IMR-90 (cell line): ENCODE data around the gene CDH2. TPM values are rescaled to one million over a fixed set of nuclear protein-coding genes. Genes with fewer than 3 reads are reported as not detected.

Source experiments
- ATAC-seq: fragments of 200-7000 bp; cut with Tn5 transposase; 2 replicates; pipeline ENCODE4 v1.9.1; 2020; ENCODE audit warnings: low read depth, mild to moderate bottlenecking, moderate library complexity
- BruUV-seq: library from RNA; stranded (reverse); fragments of 400-500 nt; replicated peaks from 2 replicates; lab custom pipeline; 2021; lab: Mats Ljungman, UMichigan
- CTCF ChIA-PET: fragments of 300-600 bp; formaldehyde crosslinking; extraction: SDS; loops from one replicate; lab custom pipeline; 2021; ENCODE audit warnings: antibody characterized with exemption; lab: Yijun Ruan, JAX
- POLR2A ChIA-PET: fragments of 300-600 bp; sonication (Branson Sonifier 250); formaldehyde crosslinking; loops from one replicate; lab custom pipeline; 2022; ENCODE audit warnings: antibody characterized with exemption; ENCODE audit not compliant: unreplicated experiment; lab: Charles Lee
- DNase-seq: peaks from one replicate; pipeline ENCODE4 v3.0.0; 2013
- H2AFZ ChIP-seq: replicated peaks from 2 replicates; pipeline ENCODE3; 2013; ENCODE audit warnings: low read length, mild to moderate bottlenecking; ENCODE audit not compliant: poor library complexity
- H2AK5ac ChIP-seq: 2 replicates; pipeline ENCODE4 v1.6.1; 2013; ENCODE audit warnings: low read depth, low read length, inconsistent platforms
- H2AK9ac ChIP-seq: replicated peaks from 2 replicates; pipeline ENCODE3; 2013; ENCODE audit warnings: mild to moderate bottlenecking, low read depth, low read length, moderate library complexity; ENCODE audit not compliant: poor library complexity
- H2BK120ac ChIP-seq: 2 replicates; pipeline ENCODE4 v1.6.1; 2013; ENCODE audit warnings: low read depth, low read length, inconsistent platforms
- H2BK15ac ChIP-seq: 3 replicates; pipeline ENCODE4 v1.6.1; 2013; ENCODE audit warnings: low read depth, low read length, inconsistent platforms
- H2BK20ac ChIP-seq: 2 replicates; pipeline ENCODE4 v1.6.1; 2013; ENCODE audit warnings: low read depth, mild to moderate bottlenecking, inconsistent platforms, low read length, moderate library complexity
- H2BK5ac ChIP-seq: 2 replicates; pipeline ENCODE4 v1.6.1; 2013; ENCODE audit warnings: mild to moderate bottlenecking, low read depth, low read length, inconsistent platforms; ENCODE audit not compliant: poor library complexity, severe bottlenecking
- H3K14ac ChIP-seq: replicated peaks from 2 replicates; pipeline ENCODE4 v1.6.1; 2013; ENCODE audit warnings: low read depth, low read length, inconsistent platforms
- H3K18ac ChIP-seq: 2 replicates; pipeline ENCODE4 v1.6.1; 2013; ENCODE audit warnings: low read depth, low read length, control low read depth
- H3K23ac ChIP-seq: 2 replicates; pipeline ENCODE4 v1.6.1; 2013; ENCODE audit warnings: low read depth, low read length, inconsistent platforms
- H3K27ac ChIP-seq: 2 replicates; pipeline ENCODE4 v1.5.1; 2013; ENCODE audit warnings: mild to moderate bottlenecking, control low read depth, low read length; ENCODE audit not compliant: insufficient read depth
- H3K27me3 ChIP-seq: 2 replicates; pipeline ENCODE4 v1.6.1; 2013; ENCODE audit warnings: low read length; ENCODE audit not compliant: control insufficient read depth, insufficient read depth
- H3K36me3 ChIP-seq: 2 replicates; pipeline ENCODE4 v1.6.1; 2013; ENCODE audit warnings: low read length, mixed read lengths; ENCODE audit not compliant: control insufficient read depth, insufficient read depth
- H3K4ac ChIP-seq: 2 replicates; pipeline ENCODE4 v1.6.1; 2013; ENCODE audit warnings: low read depth, low read length, inconsistent platforms
- H3K4me1 ChIP-seq: 2 replicates; pipeline ENCODE4 v1.6.1; 2013; ENCODE audit warnings: low read length, mixed read lengths; ENCODE audit not compliant: control insufficient read depth, insufficient read depth
- H3K4me2 ChIP-seq: 2 replicates; pipeline ENCODE4 v1.6.1; 2013; ENCODE audit warnings: low read depth, mild to moderate bottlenecking, control low read depth, low read length, moderate library complexity
- H3K4me3 ChIP-seq: 2 replicates; pipeline ENCODE4 v1.5.1; 2013; ENCODE audit warnings: low read depth, mild to moderate bottlenecking, control low read depth, low read length, moderate library complexity; ENCODE audit not compliant: insufficient read depth
- H3K56ac ChIP-seq: 2 replicates; pipeline ENCODE4 v1.6.1; 2013; ENCODE audit warnings: low read length, inconsistent platforms; ENCODE audit not compliant: insufficient read depth; ENCODE audit errors: extremely low read depth
- H3K79me1 ChIP-seq, 2 experiments: 2 replicates each; pipeline ENCODE4 v1.6.1; 2013; ENCODE audit warnings: low read length in 2 of 2, inconsistent platforms in 1 of 2, low read depth in 1 of 2
- H3K9ac ChIP-seq: 2 replicates; pipeline ENCODE4 v1.6.1; 2013; ENCODE audit warnings: low read depth, low read length, control low read depth
- H3K9me1 ChIP-seq: 2 replicates; pipeline ENCODE4 v1.6.1; 2013; ENCODE audit warnings: low read length, inconsistent platforms; ENCODE audit not compliant: insufficient read depth
- H3K9me3 ChIP-seq: 2 replicates; pipeline ENCODE4 v1.6.1; 2013; ENCODE audit warnings: low read length; ENCODE audit not compliant: control insufficient read depth, insufficient read depth
- H4K20me1 ChIP-seq: 2 replicates; pipeline ENCODE4 v1.6.1; 2013; ENCODE audit warnings: low read length, inconsistent platforms; ENCODE audit not compliant: insufficient read depth
- H4K5ac ChIP-seq: 2 replicates; pipeline ENCODE4 v1.6.1; 2013; ENCODE audit warnings: mild to moderate bottlenecking, low read depth, low read length, control low read depth
- H4K8ac ChIP-seq, 2 experiments: 2 replicates each; pipeline ENCODE4 v1.6.1; 2013; ENCODE audit warnings: low read depth in 2 of 2, low read length in 2 of 2, control low read depth in 1 of 2, inconsistent platforms in 1 of 2
- H4K91ac ChIP-seq: 2 replicates; pipeline ENCODE4 v1.6.1; 2013; ENCODE audit warnings: low read depth, low read length, inconsistent platforms; ENCODE audit not compliant: insufficient read depth
- BHLHE40 ChIP-seq: fragments of 150-350 bp; IDR thresholded peaks from 2 replicates; pipeline ENCODE4 v1.6.1; 2016; ENCODE audit warnings: mild to moderate bottlenecking, low read depth, low read length
- CEBPB ChIP-seq: IDR thresholded peaks from 2 replicates; pipeline ENCODE4 v1.6.1; 2012; ENCODE audit warnings: low read depth, low read length, improper control_type of control experiment
- CHD1 ChIP-seq: IDR thresholded peaks from 2 replicates; pipeline ENCODE4 v1.6.1; 2012; ENCODE audit warnings: low read depth, low read length, improper control_type of control experiment
- CTCF ChIP-seq: conservative IDR thresholded peaks from 2 replicates; pipeline ENCODE4 v1.5.1; 2012; ENCODE audit warnings: mild to moderate bottlenecking, low read depth, low read length, improper control_type of control experiment
- MAZ ChIP-seq: IDR thresholded peaks from 2 replicates; pipeline ENCODE4 v1.6.1; 2012; ENCODE audit warnings: low read depth, mild to moderate bottlenecking, low read length, improper control_type of control experiment, moderate library complexity, borderline replicate concordance
- MXI1 ChIP-seq: IDR thresholded peaks from 2 replicates; pipeline ENCODE4 v1.6.1; 2012; ENCODE audit warnings: low read depth, mild to moderate bottlenecking, low read length, moderate library complexity, borderline replicate concordance
- RAD21 ChIP-seq: IDR thresholded peaks from 2 replicates; pipeline ENCODE4 v1.6.1; 2012; ENCODE audit warnings: low read length, improper control_type of control experiment
- USF2 ChIP-seq: fragments of 150-350 bp; IDR thresholded peaks from 2 replicates; pipeline ENCODE4 v1.6.1; 2017; ENCODE audit warnings: mild to moderate bottlenecking, antibody characterized with exemption, low read length, low read depth
- WGBS, 2 experiments: methylation state at CpG; one replicate each; pipeline versions ENCODE4 v1.1.5 to v1.1.7; 2013; ENCODE audit warnings: missing lambda C conversion rate in 2 of 2; ENCODE audit not compliant: insufficient read length in 1 of 2; ENCODE audit errors: extremely low coverage in 2 of 2; 5-methylcytosine and 5-hydroxymethylcytosine counted together
- dilution Hi-C: fragments of 300-500 bp; cut with HindIII; formaldehyde crosslinking; loops from one replicate; pipeline ENCODE4 v1.14.3; 2018; ENCODE audit warnings: low sequenced_read_pairs; ENCODE audit not compliant: unreplicated experiment
- in situ Hi-C: fragments of 300-500 bp; cut with MboI; formaldehyde crosslinking; loops from 3 replicates; pipeline ENCODE4 v1.14.3; 2019; ENCODE audit warnings: low sequenced_read_pairs, inconsistent platforms, mixed read lengths
- intact Hi-C: fragments of 100-400 bp; cut with micrococcal nuclease; formaldehyde crosslinking; loops from 2 replicates; pipeline ENCODE4 v1.10.0; 2022
- polyA plus RNA-seq, 3 experiments: library from polyadenylated mRNA; depleted of rRNA; stranded (reverse); fragments of >200 nt; gene quantifications; 2 replicates each; pipeline ENCODE4 v1.2.3, GENCODE V29; 2012; ENCODE audit warnings: low replicate concordance in 1 of 3
- total RNA-seq: library from RNA; depleted of rRNA; stranded (reverse); fragments of >200 nt; gene quantifications from 2 replicates; pipeline ENCODE4 v1.2.3, GENCODE V29; 2012

Gene CDH2
- total and polyA plus RNA-seq, 2 of the 4 experiments (the other 2 are of a cell fraction), result 55.6 to 111 TPM

GRCh38 chr18:28171837-28172236 is 5.1 kb downstream of the CDH2 start:
- intact Hi-C loops, result loop anchor here (10.0 kb wide), 2 partner anchors 217 to 1013 kb away; no protein-coding TSS in a partner anchor
- H4K8ac ChIP-seq, result no peak overlapping the region
- H4K5ac ChIP-seq, result no peak overlapping the region
- H3K9me3 ChIP-seq, result no peaks in the 10 kb centered on the region
- ChIA-PET POLR2A (no interaction called here), CTCF (interaction anchor here (0.6 kb wide), 1 partner anchor 44 kb away, joined by 6 read pairs; no protein-coding TSS in a partner anchor)
- no peaks in the 10 kb centered on the region for H3K27me3 ChIP-seq
- dilution Hi-C loops, result no loop called here
- H3K18ac ChIP-seq, result no peak overlapping the region
- peaks cover 22% of the 10 kb centered on the region for H4K20me1 ChIP-seq
- no peak overlapping the region for H2AFZ ChIP-seq
- H2BK120ac ChIP-seq, result no peak overlapping the region
- no peak overlapping the region for H3K23ac ChIP-seq
- no peak overlapping the region for H3K4me3 ChIP-seq
- no CpG with 5 or more reads among the region's 3 CpGs for WGBS, 2 experiments
- no peak overlapping the region for H3K14ac ChIP-seq
- peaks cover 3% of the 10 kb centered on the region; the same call in 1 of the 2 replicates for H3K4me1 ChIP-seq
- no peaks in the 10 kb centered on the region for H3K36me3 ChIP-seq
- no peak overlapping the region for H3K9ac ChIP-seq
- no peak overlapping the region for H3K56ac ChIP-seq
- no peak for ATAC-seq
- no peak overlapping the region for H3K4ac ChIP-seq
- no peak for DNase-seq
- in situ Hi-C loops, result no loop called here
- no TSS peak for BruUV-seq
- TF ChIP-seq RAD21 (no peak), BHLHE40 (no peak), CEBPB (no peak), USF2 (no peak), MXI1 (no peak), CTCF (no peak), CHD1 (no peak), MAZ (no peak)
- H3K9me1 ChIP-seq, result 0 out of 2 replicates have a peak, but pooled peaks cover 4% of the 10 kb centered on the region
- no peak overlapping the region for H2AK5ac ChIP-seq
- no peak overlapping the region for H3K4me2 ChIP-seq
- H3K27ac ChIP-seq, result no peak overlapping the region
- H3K79me1 ChIP-seq, result peaks cover 4 to 22% of the 10 kb centered on the region in 2 experiments; a peak in 3 of 4 replicates
- H2AK9ac ChIP-seq, result no peak overlapping the region
- H2BK20ac ChIP-seq, result no peak overlapping the region
- H2BK5ac ChIP-seq, result no peak overlapping the region
- no peak overlapping the region for H2BK15ac ChIP-seq
- no peak overlapping the region for H4K91ac ChIP-seq
